GM23338 (cell line): ENCODE results near the gene IDI2. TPM values are rescaled to one million over a fixed set of nuclear protein-coding genes. Genes with fewer than 3 reads are reported as not detected.
A peak's percentile ranks its signal among the peaks of the same experiment; 100 is the strongest.

ENCODE experiments used
- ATAC-seq: fragments of 200-7000 bp; cut with Tn5 transposase; 3 replicates; pipeline ENCODE4 v1.9.1; 2020
- DNase-seq: peaks from one replicate; pipeline ENCODE4 v3.0.0-alpha.2; 2015; ENCODE audit warnings: low spot score
- H2AFZ ChIP-seq: fragments of 200-600 bp; sonication (generic); 2 replicates; pipeline ENCODE4 v1.8.0; 2016; ENCODE audit warnings: antibody characterized with exemption, mild to moderate bottlenecking, moderate library complexity
- H3F3A ChIP-seq: fragments of 200-600 bp; sonication (generic); replicated peaks from 2 replicates; pipeline ENCODE4 v1.8.0; 2017; ENCODE audit warnings: antibody characterized with exemption, mixed run types, low read depth
- H3K27ac ChIP-seq: fragments of 200-600 bp; sonication (generic); 2 replicates; pipeline ENCODE4 v1.6.1; 2016; ENCODE audit warnings: low read depth
- H3K27me3 ChIP-seq: fragments of 200-600 bp; sonication (generic); 2 replicates; pipeline ENCODE4 v1.8.0; 2016; ENCODE audit warnings: mild to moderate bottlenecking, mixed run types, moderate library complexity; ENCODE audit not compliant: insufficient read depth
- H3K36me3 ChIP-seq: fragments of 200-600 bp; sonication (generic); 2 replicates; pipeline ENCODE4 v1.8.0; 2016; ENCODE audit warnings: mild to moderate bottlenecking; ENCODE audit not compliant: insufficient read depth
- H3K4me1 ChIP-seq: fragments of 200-600 bp; sonication (generic); 2 replicates; pipeline ENCODE4 v1.8.0; 2016; ENCODE audit warnings: mild to moderate bottlenecking, moderate library complexity; ENCODE audit not compliant: insufficient read depth
- H3K4me2 ChIP-seq: fragments of 200-600 bp; sonication (generic); 2 replicates; pipeline ENCODE4 v1.7.1; 2017; ENCODE audit warnings: mixed run types
- H3K4me3 ChIP-seq: fragments of 200-600 bp; sonication (generic); 2 replicates; pipeline ENCODE4 v1.6.1; 2016; ENCODE audit warnings: mixed run types
- H3K79me2 ChIP-seq: fragments of 200-600 bp; sonication (generic); replicated peaks from 2 replicates; pipeline ENCODE4 v1.8.0; 2017; ENCODE audit warnings: mild to moderate bottlenecking; ENCODE audit not compliant: insufficient read depth
- H3K9me2 ChIP-seq: fragments of 200-600 bp; sonication (generic); 2 replicates; pipeline ENCODE4 v1.8.0; 2017; ENCODE audit not compliant: insufficient read depth
- H4K20me1 ChIP-seq: fragments of 200-600 bp; sonication (generic); replicated peaks from 2 replicates; pipeline ENCODE4 v1.8.0; 2017; ENCODE audit warnings: mild to moderate bottlenecking; ENCODE audit not compliant: insufficient read depth
- H3K27ac Mint-ChIP-seq: 2 replicates; pipeline ENCODE4 v1.8.0; 2020; ENCODE audit warnings: inconsistent platforms, mild to moderate bottlenecking, moderate library complexity, mixed read lengths
- H3K27me3 Mint-ChIP-seq: 3 replicates; pipeline ENCODE4 v1.8.0; 2022; ENCODE audit warnings: low read depth, mild to moderate bottlenecking, moderate library complexity, mixed read lengths, inconsistent platforms; ENCODE audit not compliant: insufficient read depth, poor library complexity
- H3K36me3 Mint-ChIP-seq: 3 replicates; pipeline ENCODE4 v1.8.0; 2021; ENCODE audit warnings: low read depth, mild to moderate bottlenecking, inconsistent platforms, moderate library complexity, mixed read lengths
- H3K4me1 Mint-ChIP-seq: 3 replicates; pipeline ENCODE4 v1.8.0; 2020; ENCODE audit warnings: mild to moderate bottlenecking, inconsistent platforms, mixed read lengths
- H3K4me3 Mint-ChIP-seq: 3 replicates; pipeline ENCODE4 v1.8.0; 2021; ENCODE audit warnings: moderate library complexity, mild to moderate bottlenecking, inconsistent platforms, mixed read lengths
- H3K9me3 Mint-ChIP-seq: 3 replicates; pipeline ENCODE4 v1.8.0; 2020; ENCODE audit warnings: moderate library complexity, mild to moderate bottlenecking, inconsistent platforms, mixed read lengths
- CREB1 ChIP-seq: fragments of 250-450 bp; sonication (Bioruptor Pico); IDR thresholded peaks from 2 replicates; pipeline ENCODE4 v1.5.0; 2020; ENCODE audit warnings: low read depth, mild to moderate bottlenecking, moderate library complexity
- ETS1 ChIP-seq: IDR thresholded peaks from 2 replicates; pipeline ENCODE4 v1.6.1; 2016; ENCODE audit warnings: antibody characterized with exemption
- EZH2 ChIP-seq: fragments of 200-600 bp; sonication (generic); IDR thresholded peaks from one replicate; pipeline ENCODE4 v1.8.0; 2017; ENCODE audit warnings: antibody characterized with exemption, mild to moderate bottlenecking, low read depth; ENCODE audit not compliant: unreplicated experiment
- EZH2phosphoT487 ChIP-seq: fragments of 200-600 bp; sonication (generic); IDR thresholded peaks from one replicate; pipeline ENCODE4 v1.8.1; 2018; ENCODE audit warnings: antibody characterized with exemption; ENCODE audit not compliant: unreplicated experiment
- JUNB ChIP-seq: IDR thresholded peaks from one replicate; pipeline ENCODE4 v1.6.1; 2016; ENCODE audit warnings: antibody characterized with exemption; ENCODE audit not compliant: unreplicated experiment
- NANOG ChIP-seq: IDR thresholded peaks from 2 replicates; pipeline ENCODE4 v1.6.1; 2016; ENCODE audit warnings: antibody characterized with exemption, borderline replicate concordance
- POLR2AphosphoS5 ChIP-seq: IDR thresholded peaks from 2 replicates; pipeline ENCODE4 v1.6.1; 2016; ENCODE audit warnings: antibody characterized with exemption, low read depth
- REST ChIP-seq: IDR thresholded peaks from one replicate; pipeline ENCODE4 v1.6.1; 2018; ENCODE audit warnings: antibody characterized with exemption; ENCODE audit not compliant: unreplicated experiment
- ZNF114 ChIP-seq: fragments of 250-450 bp; sonication (Bioruptor Pico); IDR thresholded peaks from 2 replicates; pipeline ENCODE4 v1.5.0; 2020; ENCODE audit warnings: mild to moderate bottlenecking, moderate library complexity
- ZNF331 ChIP-seq: fragments of 250-450 bp; sonication (Bioruptor Pico); IDR thresholded peaks from 2 replicates; pipeline ENCODE4 v1.5.0; 2020; ENCODE audit warnings: low read depth, mild to moderate bottlenecking, moderate library complexity
- polyA plus RNA-seq: library from polyadenylated mRNA; unstranded; fragments of >200 nt; fragmentation: Nextera tagmentation; extraction: Ambion mirVana; gene quantifications from 2 replicates; pipeline ENCODE4 v1.2.1, GENCODE V29; 2016
- total RNA-seq: library from RNA; depleted of rRNA; stranded (reverse); fragments of >200 nt; shearing (Covaris generic); gene quantifications from 2 replicates; pipeline ENCODE4 v1.2.3, GENCODE V29; 2014

IDI2 gene
- total and polyA plus RNA-seq, 2 experiments from 2014 or later, result not detected

GRCh38 chr10:1024103-1024502 lies 1.6 kb downstream of the IDI2 start (continued):
- TF ChIP-seq ETS1, result no peak
- no peak for TF ChIP-seq JUNB
- no peak for TF ChIP-seq ZNF331 (CRISPR knock-in tag)
- no peak for TF ChIP-seq CREB1 (CRISPR knock-in tag)
- TF ChIP-seq ZNF114 (CRISPR knock-in tag), result no peak
- TF ChIP-seq NANOG, result no peak
- TF ChIP-seq EZH2phosphoT487, result no peak
- no peak for TF ChIP-seq POLR2AphosphoS5
- no peak for TF ChIP-seq REST

DNA sequence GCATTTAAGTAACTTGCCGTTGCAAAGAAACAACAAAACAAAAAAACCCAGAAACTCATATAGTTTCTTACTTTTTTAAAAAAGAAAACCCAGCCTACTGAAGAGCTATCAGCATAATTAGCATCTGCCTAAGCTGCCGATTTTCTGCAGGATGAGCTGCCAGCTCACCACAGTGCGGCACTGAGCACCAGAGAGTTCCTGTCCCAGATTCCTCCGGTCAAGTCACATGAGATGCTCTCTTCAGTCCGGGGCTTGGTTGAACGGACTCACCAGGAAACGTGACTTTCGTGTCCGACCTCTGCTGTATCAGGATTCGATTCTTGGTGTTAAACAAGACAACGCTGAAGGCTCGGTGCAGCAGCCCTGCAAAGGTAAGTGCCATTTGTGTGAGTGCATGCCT lies 3.2 kb downstream of the IDI2 start:
- Histone ChIP-seq H3K27me3 (no peaks in the 10 kb centered on the region), H3K36me3 (peaks cover 17% of the 10 kb centered on the region), H4K20me1 (no peaks in the 10 kb centered on the region; the same call in none of the 2 replicates), H3K79me2 (no peaks in the 10 kb centered on the region), H3K4me2 (no peak overlapping the region), H3K4me3 (no peak overlapping the region), H3K4me1 (no peaks in the 10 kb centered on the region), H3K27ac (peak overlapping the region; percentile 60; the same call in 1 of the 2 replicates), H3F3A (peaks cover 12% of the 10 kb centered on the region; the same call in 1 of the 2 replicates), H3K9me2 (no peaks in the 10 kb centered on the region), H2AFZ (no peak overlapping the region)
- Mint-ChIP-seq H3K4me3 (no peak overlapping the region), H3K36me3 (peaks cover 38% of the 10 kb centered on the region), H3K4me1 (peaks cover 3% of the 10 kb centered on the region; the same call in 1 of the 3 replicates), H3K9me3 (no peaks in the 10 kb centered on the region), H3K27me3 (peaks cover 6% of the 10 kb centered on the region), H3K27ac (no peak overlapping the region)
- ATAC-seq, result peak; percentile 60
- TF ChIP-seq NANOG (no peak), JUNB (no peak), EZH2phosphoT487 (no peak), ZNF114 (CRISPR knock-in tag) (no peak), EZH2 (no peak), REST (no peak)
- peak; percentile 35 for DNase-seq
